Urinary bladder (tissue), 4 donors: Measurements from ENCODE around the gene BRD4. TPM values are rescaled to one million over a fixed set of nuclear protein-coding genes. Genes with fewer than 3 reads are reported as not detected.

Experiments used
- DNase-seq: peaks from one replicate; pipeline ENCODE4 v3.0.0-alpha.2; 2015; ENCODE audit errors: extremely low spot score
- H3K27ac ChIP-seq: one replicate; pipeline ENCODE4 v1.5.1; 2013; ENCODE audit warnings: low read depth, mild to moderate bottlenecking, moderate library complexity
- H3K36me3 ChIP-seq: one replicate; pipeline ENCODE4 v1.6.1; 2013; ENCODE audit warnings: mild to moderate bottlenecking, moderate library complexity; ENCODE audit not compliant: insufficient read depth
- H3K4me1 ChIP-seq: one replicate; pipeline ENCODE4 v1.6.1; 2013; ENCODE audit warnings: mild to moderate bottlenecking, moderate library complexity; ENCODE audit not compliant: insufficient read depth
- H3K4me3 ChIP-seq: one replicate; pipeline ENCODE4 v1.5.1; 2013; ENCODE audit warnings: low read depth, low read length
- WGBS: extraction: QIAGEN DNeasy Blood & Tissue Kit; methylation state at CpG from one replicate; pipeline ENCODE4 v1.1.7; 2013; 5-methylcytosine and 5-hydroxymethylcytosine counted together
- polyA plus RNA-seq: library from polyadenylated mRNA; stranded (reverse); fragments of 200-250 nt; gene quantifications from one replicate; pipeline ENCODE4 v1.2.3, GENCODE V29; 2013
- total RNA-seq: library from RNA; depleted of rRNA; stranded (reverse); fragments of >200 nt; gene quantifications from one replicate; pipeline ENCODE4 v1.2.3, GENCODE V29; 2014
- donor health status: healthy with polysubstance abuse.
- donor health status: healthy.

The BRD4 gene
- total RNA-seq (16.4 TPM), polyA plus RNA-seq (28.0 TPM)

GRCh38 chr19:15332311-15332996 is at the start of gene BRD4:
TSS of gene BRD4 (minus strand) at chr19:15332539. CDS start at chr19:15273099, 59,440 bp downstream.
- H3K4me1 ChIP-seq = no peaks in the 10 kb centered on the region
- WGBS = 2% methylated on average over 80 of the region's 81 CpGs

GRCh38 chr19:15381864-15382263 is 49.5 kb upstream of the BRD4 start:
- no peak overlapping the region for H3K27ac ChIP-seq

More at GRCh38 chr19:15332311-15332996, at the start of gene BRD4:
- DNase-seq = no peak
- no peaks in the 10 kb centered on the region for H3K36me3 ChIP-seq
- H3K4me3 ChIP-seq = peak within 1 kb of the TSS; percentile 82
- peak within 1 kb of the TSS; percentile 99 for H3K27ac ChIP-seq

GRCh38 chr19:15381429-15381828 is 49.1 kb upstream of the BRD4 start:
- DNase-seq = no peak
- no peak overlapping the region for H3K4me3 ChIP-seq
- no peak overlapping the region for H3K27ac ChIP-seq
- H3K4me1 ChIP-seq = peaks cover 1% of the 10 kb centered on the region
- H3K36me3 ChIP-seq = no peaks in the 10 kb centered on the region
- 59% methylated on average over 2 of the region's 2 CpGs for WGBS

More at GRCh38 chr19:15381864-15382263, 49.5 kb upstream of the BRD4 start:
- Histone ChIP-seq H3K4me3 (no peak overlapping the region), H3K4me1 (peaks cover 1% of the 10 kb centered on the region), H3K36me3 (no peaks in the 10 kb centered on the region)
- WGBS = 87% methylated on average over 6 of the region's 6 CpGs
- DNase-seq = no peak

- Histone ChIP-seq H3K4me3 (peak overlapping the region; percentile 66), H3K27ac (peak overlapping the region; percentile 73), H3K36me3 (no peaks in the 10 kb centered on the region), H3K4me1 (peaks cover 1% of the 10 kb centered on the region)
- peak; percentile 39 for DNase-seq
- WGBS = 1% methylated on average over 56 of the region's 56 CpGs
Measured at GRCh38 chr19:15379999-15380647, 47.8 kb upstream of the BRD4 start.

- no peaks in the 10 kb centered on the region for H3K36me3 ChIP-seq
- DNase-seq = peak; percentile 96
- peak within 1 kb of the TSS; percentile 99 for H3K27ac ChIP-seq
- WGBS = under 1% methylated on average over 111 of the region's 111 CpGs
- peaks cover 1% of the 10 kb centered on the region for H3K4me1 ChIP-seq
- H3K4me3 ChIP-seq = peak within 1 kb of the TSS; percentile 91
Measured at GRCh38 chr19:15379083-15379998, 47.0 kb upstream of the BRD4 start, which contains the start of gene AKAP8. TSS of gene AKAP8 (minus strand) at chr19:15379787. CDS start at chr19:15379731, 56 bp downstream.

GRCh38 chr19:15378534-15379082 is 46.3 kb upstream of the BRD4 start:
- Histone ChIP-seq H3K36me3 (no peaks in the 10 kb centered on the region), H3K27ac (peak overlapping the region; percentile 99), H3K4me3 (peak overlapping the region; percentile 91), H3K4me1 (peaks cover 1% of the 10 kb centered on the region)
- under 1% methylated on average over 22 of the region's 22 CpGs for WGBS
- DNase-seq = no peak

GRCh38 chr19:15374796-15375440 is 42.6 kb upstream of the BRD4 start:
- H3K27ac ChIP-seq = no peak overlapping the region
- peaks cover 1% of the 10 kb centered on the region for H3K4me1 ChIP-seq
- WGBS = 66% methylated on average over 24 of the region's 24 CpGs
- DNase-seq = no peak
- peaks cover 3% of the 10 kb centered on the region for H3K36me3 ChIP-seq
- H3K4me3 ChIP-seq = no peak overlapping the region

GRCh38 chr19:15374105-15374651 is 41.8 kb upstream of the BRD4 start:
- peaks cover 7% of the 10 kb centered on the region for H3K36me3 ChIP-seq
- no peak for DNase-seq
- H3K4me3 ChIP-seq = no peak overlapping the region
- WGBS = 74% methylated on average over 21 of the region's 21 CpGs
- no peak overlapping the region for H3K27ac ChIP-seq
- peaks cover 1% of the 10 kb centered on the region for H3K4me1 ChIP-seq

GRCh38 chr19:15373644-15374043 is 41.3 kb upstream of the BRD4 start:
- H3K4me1 ChIP-seq = peaks cover 1% of the 10 kb centered on the region
- 91% methylated on average over 22 of the region's 22 CpGs for WGBS

GRCh38 chr19:15372891-15373301 is 40.6 kb upstream of the BRD4 start:
- H3K4me3 ChIP-seq = no peak overlapping the region
- H3K27ac ChIP-seq = no peak overlapping the region
- WGBS = 93% methylated on average over 30 of the region's 30 CpGs
- peaks cover 1% of the 10 kb centered on the region for H3K4me1 ChIP-seq
- DNase-seq = no peak
- peaks cover 7% of the 10 kb centered on the region for H3K36me3 ChIP-seq

More at GRCh38 chr19:15373644-15374043, 41.3 kb upstream of the BRD4 start:
- Histone ChIP-seq H3K27ac (no peak overlapping the region), H3K36me3 (peaks cover 7% of the 10 kb centered on the region), H3K4me3 (no peak overlapping the region)
- no peak for DNase-seq

- Histone ChIP-seq H3K4me3 (no peak overlapping the region), H3K27ac (no peak overlapping the region), H3K36me3 (peaks cover 7% of the 10 kb centered on the region), H3K4me1 (peaks cover 1% of the 10 kb centered on the region)
- no peak for DNase-seq
- 94% methylated on average over 14 of the region's 14 CpGs for WGBS
Measured at GRCh38 chr19:15372470-15372869, 40.1 kb upstream of the BRD4 start.

GRCh38 chr19:15371786-15372380 is 39.5 kb upstream of the BRD4 start:
- no peak overlapping the region for H3K27ac ChIP-seq
- H3K36me3 ChIP-seq = peaks cover 7% of the 10 kb centered on the region
- WGBS = 83% methylated on average over 17 of the region's 17 CpGs
- H3K4me1 ChIP-seq = no peaks in the 10 kb centered on the region
- H3K4me3 ChIP-seq = no peak overlapping the region
- DNase-seq = no peak
